ENCODE results near the gene TMEM131. TPM values are rescaled to one million over a fixed set of nuclear protein-coding genes. Genes with fewer than 3 reads are reported as not detected.

The TMEM131 gene
- total RNA-seq, 5 donors from 2014 or later (not counting 1 experiment from before 2014, with no cell fraction given): 39.3 to 43.9 (median 41.1) TPM

GRCh38 chr2:97798416-97798815 lies 197.3 kb downstream of the TMEM131 start:
- DNase-seq (no peak), ATAC-seq (replicated peaks in 1 of 4) (no peak)
- Histone ChIP-seq H3K4me1 (ENCODE audit: control insufficient read depth in 1 of 2, extremely low read depth in 1 of 2, insufficient read depth in 2 of 2, low read length in 2 of 2) (no peaks in the 10 kb centered on the region), H3K27ac (ENCODE audit: low read length) (no peak overlapping the region), H3K27me3 (replicated peaks in 1 of 2; ENCODE audit: control insufficient read depth in 2 of 2, extremely low read depth in 1 of 2, insufficient read depth in 2 of 2, low read length in 1 of 2) (no peaks in the 10 kb centered on the region), H3K9me3 (no peaks in the 10 kb centered on the region), H3K36me3 (ENCODE audit: control insufficient read depth in 2 of 2, extremely low read depth in 1 of 2, insufficient read depth in 1 of 2, low read length in 1 of 2) (peaks cover 5 to 39% of the 10 kb centered on the region in 2 donors), H3K4me3 (ENCODE audit: control insufficient read depth in 1 of 2, extremely low read depth in 1 of 2, low read length in 1 of 2) (no peak overlapping the region)
- WGBS (ENCODE audit: insufficient coverage): 100% methylated on average over 3 of the region's 6 CpGs
- H3K9me3 Mint-ChIP-seq: no peaks in the 10 kb centered on the region
- no peaks in the 10 kb centered on the region for H3K27me3 Mint-ChIP-seq
- H3K36me3 Mint-ChIP-seq: peaks cover 37% of the 10 kb centered on the region
- CTCF ChIA-PET: interaction anchor here in 1 of 2 donors (0.8 kb wide), 1 partner anchor 8 kb away, joined by 3 read pairs; no protein-coding TSS in a partner anchor
- H3K4me3 Mint-ChIP-seq: no peak overlapping the region
- H3K4me1 Mint-ChIP-seq: no peaks in the 10 kb centered on the region
- H3K27ac Mint-ChIP-seq: no peak overlapping the region
- POLR2A ChIA-PET: no interaction called here

GRCh38 chr2:97797355-97797754 lies 198.4 kb downstream of the TMEM131 start:
- Histone ChIP-seq H3K36me3 (ENCODE audit: control insufficient read depth in 2 of 2, extremely low read depth in 1 of 2, insufficient read depth in 1 of 2, low read length in 1 of 2) (peaks cover 5 to 46% of the 10 kb centered on the region in 2 donors), H3K27me3 (replicated peaks in 1 of 2; ENCODE audit: control insufficient read depth in 2 of 2, extremely low read depth in 1 of 2, insufficient read depth in 2 of 2, low read length in 1 of 2) (no peaks in the 10 kb centered on the region), H3K4me3 (ENCODE audit: control insufficient read depth in 1 of 2, extremely low read depth in 1 of 2, low read length in 1 of 2) (no peak overlapping the region), H3K4me1 (ENCODE audit: control insufficient read depth in 1 of 2, extremely low read depth in 1 of 2, insufficient read depth in 2 of 2, low read length in 2 of 2) (no peaks in the 10 kb centered on the region), H3K9me3 (no peaks in the 10 kb centered on the region), H3K27ac (ENCODE audit: low read length) (no peak overlapping the region)
- ATAC-seq (replicated peaks in 1 of 4): no peak
- no peaks in the 10 kb centered on the region for H3K9me3 Mint-ChIP-seq
- no CpG with 5 or more reads among the region's 3 CpGs for WGBS (ENCODE audit: insufficient coverage)
- no peak overlapping the region for H3K4me3 Mint-ChIP-seq
- no peak overlapping the region for H3K27ac Mint-ChIP-seq
- ChIA-PET POLR2A (no interaction called here), CTCF (interaction anchor here in 1 of 2 donors (0.8 kb wide), 1 partner anchor 9 kb away, joined by 3 read pairs; no protein-coding TSS in a partner anchor)
- H3K27me3 Mint-ChIP-seq: no peaks in the 10 kb centered on the region
- no peak for DNase-seq
- H3K36me3 Mint-ChIP-seq: peaks cover 39% of the 10 kb centered on the region
- no peaks in the 10 kb centered on the region for H3K4me1 Mint-ChIP-seq

- H3K9me3 ChIP-seq: no peaks in the 10 kb centered on the region
- Mint-ChIP-seq H3K9me3 (no peaks in the 10 kb centered on the region), H3K4me1 (no peaks in the 10 kb centered on the region), H3K36me3 (peaks cover 37% of the 10 kb centered on the region), H3K4me3 (no peak overlapping the region), H3K27ac (no peak overlapping the region), H3K27me3 (no peaks in the 10 kb centered on the region)
- H3K4me3 ChIP-seq (ENCODE audit: control insufficient read depth in 1 of 2, extremely low read depth in 1 of 2, low read length in 1 of 2): no peak overlapping the region
- POLR2A ChIA-PET: interaction anchor here in 1 of 2 donors (0.6 kb wide), 1 partner anchor 13 kb away, joined by 3 read pairs; no protein-coding TSS in a partner anchor
- H3K36me3 ChIP-seq (ENCODE audit: control insufficient read depth in 2 of 2, extremely low read depth in 1 of 2, insufficient read depth in 1 of 2, low read length in 1 of 2): peaks cover 5 to 47% of the 10 kb centered on the region in 2 donors
- no peaks in the 10 kb centered on the region for H3K27me3 ChIP-seq (replicated peaks in 1 of 2; ENCODE audit: control insufficient read depth in 2 of 2, extremely low read depth in 1 of 2, insufficient read depth in 2 of 2, low read length in 1 of 2)
- CTCF ChIA-PET: no interaction called here
- WGBS (ENCODE audit: insufficient coverage): 100% methylated on average over 2 of the region's 2 CpGs
- ATAC-seq (replicated peaks in 1 of 4): no peak
- no peaks in the 10 kb centered on the region for H3K4me1 ChIP-seq (ENCODE audit: control insufficient read depth in 1 of 2, extremely low read depth in 1 of 2, insufficient read depth in 2 of 2, low read length in 2 of 2)
- H3K27ac ChIP-seq (ENCODE audit: low read length): no peak overlapping the region
- DNase-seq: no peak
Measured at GRCh38 chr2:97796465-97797126, 199.2 kb downstream of the TMEM131 start.

GRCh38 chr2:97792416-97792815 lies 203.3 kb downstream of the TMEM131 start:
- Mint-ChIP-seq H3K9me3 (no peaks in the 10 kb centered on the region), H3K27ac (no peak overlapping the region), H3K36me3 (peaks cover 56% of the 10 kb centered on the region), H3K4me3 (no peak overlapping the region), H3K27me3 (no peaks in the 10 kb centered on the region), H3K4me1 (peaks cover 0 to 6% (median 0%) of the 10 kb centered on the region in 3 donors)
- Histone ChIP-seq H3K4me1 (ENCODE audit: control insufficient read depth in 1 of 2, extremely low read depth in 1 of 2, insufficient read depth in 2 of 2, low read length in 2 of 2) (no peaks in the 10 kb centered on the region), H3K27ac (ENCODE audit: low read length) (no peak overlapping the region), H3K9me3 (no peaks in the 10 kb centered on the region), H3K4me3 (ENCODE audit: control insufficient read depth in 1 of 2, extremely low read depth in 1 of 2, low read length in 1 of 2) (no peak overlapping the region), H3K36me3 (ENCODE audit: control insufficient read depth in 2 of 2, extremely low read depth in 1 of 2, insufficient read depth in 1 of 2, low read length in 1 of 2) (peaks cover 0 to 49% of the 10 kb centered on the region in 2 donors), H3K27me3 (replicated peaks in 1 of 2; ENCODE audit: control insufficient read depth in 2 of 2, extremely low read depth in 1 of 2, insufficient read depth in 2 of 2, low read length in 1 of 2) (no peaks in the 10 kb centered on the region)
- ATAC-seq (replicated peaks in 1 of 4) (no peak), DNase-seq (no peak)
- ChIA-PET CTCF (no interaction called here), POLR2A (interaction anchor here in 1 of 2 donors (0.7 kb wide), 1 partner anchor 40 kb away, joined by 6 read pairs; no protein-coding TSS in a partner anchor)
- WGBS (ENCODE audit: insufficient coverage): 95% methylated on average over 9 of the region's 14 CpGs

GRCh38 chr2:97788986-97789644 lies 206.6 kb downstream of the TMEM131 start:
- Mint-ChIP-seq H3K4me1 (peaks cover 0 to 6% (median 1%) of the 10 kb centered on the region in 3 donors), H3K27ac (no peak overlapping the region), H3K4me3 (no peak overlapping the region), H3K9me3 (no peaks in the 10 kb centered on the region), H3K36me3 (peaks cover 53% of the 10 kb centered on the region), H3K27me3 (no peaks in the 10 kb centered on the region)
- H3K4me3 ChIP-seq (ENCODE audit: control insufficient read depth in 1 of 2, extremely low read depth in 1 of 2, low read length in 1 of 2): no peak overlapping the region
- 95% methylated on average over 4 of the region's 7 CpGs for WGBS (ENCODE audit: insufficient coverage)
- H3K36me3 ChIP-seq (ENCODE audit: control insufficient read depth in 2 of 2, extremely low read depth in 1 of 2, insufficient read depth in 1 of 2, low read length in 1 of 2): peaks cover 0 to 45% of the 10 kb centered on the region in 2 donors
- DNase-seq (no peak), ATAC-seq (replicated peaks in 1 of 4) (no peak)
- no peaks in the 10 kb centered on the region for H3K9me3 ChIP-seq
- ChIA-PET POLR2A (no interaction called here), CTCF (no interaction called here)
- H3K27ac ChIP-seq (ENCODE audit: low read length): no peak overlapping the region
- H3K27me3 ChIP-seq (replicated peaks in 1 of 2; ENCODE audit: control insufficient read depth in 2 of 2, extremely low read depth in 1 of 2, insufficient read depth in 2 of 2, low read length in 1 of 2): no peaks in the 10 kb centered on the region
- H3K4me1 ChIP-seq (ENCODE audit: control insufficient read depth in 1 of 2, extremely low read depth in 1 of 2, insufficient read depth in 2 of 2, low read length in 2 of 2): no peaks in the 10 kb centered on the region

GRCh38 chr2:97785818-97786217 lies 209.9 kb downstream of the TMEM131 start:
- no CpG with 5 or more reads among the region's 2 CpGs for WGBS (ENCODE audit: insufficient coverage)
- Histone ChIP-seq H3K4me3 (ENCODE audit: control insufficient read depth in 1 of 2, extremely low read depth in 1 of 2, low read length in 1 of 2) (no peak overlapping the region), H3K27ac (ENCODE audit: low read length) (no peak overlapping the region), H3K36me3 (ENCODE audit: control insufficient read depth in 2 of 2, extremely low read depth in 1 of 2, insufficient read depth in 1 of 2, low read length in 1 of 2) (peaks cover 0 to 24% of the 10 kb centered on the region in 2 donors), H3K9me3 (no peaks in the 10 kb centered on the region), H3K4me1 (ENCODE audit: control insufficient read depth in 1 of 2, extremely low read depth in 1 of 2, insufficient read depth in 2 of 2, low read length in 2 of 2) (no peaks in the 10 kb centered on the region), H3K27me3 (replicated peaks in 1 of 2; ENCODE audit: control insufficient read depth in 2 of 2, extremely low read depth in 1 of 2, insufficient read depth in 2 of 2, low read length in 1 of 2) (no peaks in the 10 kb centered on the region)
- Mint-ChIP-seq H3K4me1 (peaks cover 0 to 6% (median 1%) of the 10 kb centered on the region in 3 donors), H3K9me3 (no peaks in the 10 kb centered on the region), H3K27ac (peak overlapping the region in 1 of 2 donors; percentile 35), H3K4me3 (no peak overlapping the region), H3K36me3 (peaks cover 28% of the 10 kb centered on the region), H3K27me3 (no peaks in the 10 kb centered on the region)
- CTCF ChIA-PET: no interaction called here
- DNase-seq: no peak
- POLR2A ChIA-PET: no interaction called here
- ATAC-seq (replicated peaks in 1 of 4): no peak
